Measurements from ENCODE around the gene PTPRR.

PTPRR gene

GRCh38 chr12:70823182-70823976 is 97.2 kb downstream of the PTPRR start:
- TF ChIP-seq ZFP3 (CRISPR knock-in tag; IDR thresholded peaks at IDR 0.05), result no peak
- TF ChIP-seq ZNF565 (CRISPR knock-in tag; conservative IDR thresholded peaks at IDR 0.05; ENCODE audit: low read depth), result no peak
- TF ChIP-seq ZFP30 (CRISPR knock-in tag; IDR thresholded peaks at IDR 0.05), result no peak
- no peak for TF ChIP-seq ZNF8 (CRISPR knock-in tag; IDR thresholded peaks at IDR 0.05)
- no peak for TF ChIP-seq CSRNP3 (CRISPR knock-in tag; IDR thresholded peaks at IDR 0.05)
- TF ChIP-seq PPARA (CRISPR knock-in tag; IDR thresholded peaks at IDR 0.05; ENCODE audit: borderline replicate concordance), result no peak
- TF ChIP-seq GLIS3 (CRISPR knock-in tag; IDR thresholded peaks at IDR 0.05), result no peak
- TF ChIP-seq PATZ1 (CRISPR knock-in tag; IDR thresholded peaks at IDR 0.05; ENCODE audit: borderline replicate concordance), result no peak
- no peak for TF ChIP-seq TOX (CRISPR knock-in tag; IDR thresholded peaks at IDR 0.05; ENCODE audit: borderline replicate concordance)
- TF ChIP-seq ESRRG (CRISPR knock-in tag; IDR thresholded peaks at IDR 0.05), result no peak
- TF ChIP-seq CSDC2 (CRISPR knock-in tag; IDR thresholded peaks at IDR 0.05), result no peak
- no peak for TF ChIP-seq TCF4 (CRISPR knock-in tag; IDR thresholded peaks at IDR 0.05; ENCODE audit: borderline replicate concordance)
- TF ChIP-seq ARNTL (CRISPR knock-in tag; IDR thresholded peaks at IDR 0.05; ENCODE audit: borderline replicate concordance, low read depth), result no peak
- no peak for TF ChIP-seq OSR1 (CRISPR knock-in tag; IDR thresholded peaks at IDR 0.05)
- no peak for TF ChIP-seq RARB (CRISPR knock-in tag; IDR thresholded peaks at IDR 0.05)
- TF ChIP-seq ZC3H10 (CRISPR knock-in tag; IDR thresholded peaks at IDR 0.05), result no peak
- no peak for TF ChIP-seq ISL1 (CRISPR knock-in tag; IDR thresholded peaks at IDR 0.05)
- no peak for TF ChIP-seq ZNF70 (CRISPR knock-in tag; IDR thresholded peaks at IDR 0.05)
- TF ChIP-seq CREB5 (CRISPR knock-in tag; IDR thresholded peaks at IDR 0.05; ENCODE audit: low read depth), result no peak
- no peak for ATAC-seq

- ATAC-seq, result no peak
- no peak for TF ChIP-seq PPARA (CRISPR knock-in tag; IDR thresholded peaks at IDR 0.05; ENCODE audit: borderline replicate concordance)
- no peak for TF ChIP-seq POU6F1 (CRISPR knock-in tag; IDR thresholded peaks at IDR 0.05; ENCODE audit: borderline replicate concordance, low read depth)
These were observed 98.1 kb downstream of the PTPRR start for GRCh38 chr12:70822412-70822811.

GRCh38 chr12:70815971-70816391 is 104.6 kb downstream of the PTPRR start:
- ATAC-seq, result no peak
- TF ChIP-seq PPARA (CRISPR knock-in tag; IDR thresholded peaks at IDR 0.05; ENCODE audit: borderline replicate concordance) (no peak), ZNF8 (CRISPR knock-in tag; IDR thresholded peaks at IDR 0.05) (no peak), TOX (CRISPR knock-in tag; IDR thresholded peaks at IDR 0.05; ENCODE audit: borderline replicate concordance) (no peak), CSDC2 (CRISPR knock-in tag; IDR thresholded peaks at IDR 0.05) (no peak), POU6F1 (CRISPR knock-in tag; IDR thresholded peaks at IDR 0.05; ENCODE audit: borderline replicate concordance, low read depth) (no peak), PATZ1 (CRISPR knock-in tag; IDR thresholded peaks at IDR 0.05; ENCODE audit: borderline replicate concordance) (no peak), RARB (CRISPR knock-in tag; IDR thresholded peaks at IDR 0.05) (no peak), TSHZ2 (CRISPR knock-in tag; IDR thresholded peaks at IDR 0.05) (no peak), ZC3H10 (CRISPR knock-in tag; IDR thresholded peaks at IDR 0.05) (no peak), ZFP3 (CRISPR knock-in tag; IDR thresholded peaks at IDR 0.05) (no peak), ARNTL (CRISPR knock-in tag; IDR thresholded peaks at IDR 0.05; ENCODE audit: borderline replicate concordance, low read depth) (no peak)

Measured in SK-N-SH treated with all-trans-retinoic acid at 6 μM for 48 hours (cell line).